B cell (primary cell): ENCODE measurements around the gene GOLIM4. TPM values are rescaled to one million over a fixed set of nuclear protein-coding genes. Genes with fewer than 3 reads are reported as not detected.

Experiments
- ATAC-seq: fragments of 200-7000 bp; cut with Tn5 transposase; one replicate; pipeline ENCODE4 v1.10.0; 2021; ENCODE audit warnings: low read depth, mild to moderate bottlenecking, moderate number of reproducible peaks, moderate library complexity
- CTCF ChIA-PET: fragments of 350-600 bp; sonication (Branson Sonifier 250); formaldehyde crosslinking; loops from one replicate; lab custom pipeline; 2021; ENCODE audit warnings: antibody characterized with exemption, inconsistent platforms; lab: Charles Lee
- POLR2A ChIA-PET: fragments of 350-600 bp; sonication (Branson Sonifier 250); formaldehyde crosslinking; loops from one replicate; lab custom pipeline; 2021; ENCODE audit warnings: antibody characterized with exemption; lab: Charles Lee
- DNase-seq: peaks from one replicate; pipeline ENCODE4 v3.0.0; 2013
- H2AFZ ChIP-seq: 2 replicates; pipeline ENCODE4 v1.6.1; 2012; ENCODE audit warnings: mild to moderate bottlenecking, low read depth, low read length; ENCODE audit not compliant: insufficient read depth, poor library complexity, severe bottlenecking
- H3K27ac ChIP-seq, 2 donors: 1 replicate in 1 of 2; 2 replicates in 1 of 2; pipeline ENCODE4 v1.5.1; 2012 to 2013; ENCODE audit warnings: low read length in 2 of 2, mild to moderate bottlenecking in 2 of 2, moderate library complexity in 1 of 2
- H3K27me3 ChIP-seq, 4 experiments: fragments of 200-600 bp in 1 of 4; sonication (generic) in 1 of 4; replicated peaks in 1 of 4; 1 replicate in 2 of 4; 2 replicates in 2 of 4; pipeline versions ENCODE4 v1.6.1 to v1.7.0; 2013 to 2016; ENCODE audit warnings: low read length in 3 of 4, mild to moderate bottlenecking in 2 of 4, mixed read lengths in 1 of 4, moderate library complexity in 1 of 4; ENCODE audit not compliant: insufficient read depth in 4 of 4, control insufficient read depth in 3 of 4; ENCODE audit errors: control extremely low read depth in 1 of 4
- H3K36me3 ChIP-seq, 2 experiments: replicated peaks in 1 of 2; 1 replicate in 1 of 2; 2 replicates in 1 of 2; pipeline versions ENCODE4 v1.6.1 to v1.7.1; 2013; ENCODE audit warnings: low read length in 1 of 2; ENCODE audit not compliant: insufficient read depth in 2 of 2, control insufficient read depth in 1 of 2; ENCODE audit errors: control extremely low read depth in 1 of 2, extremely low read depth in 1 of 2
- H3K4me1 ChIP-seq, 2 donors: fragments of 200-600 bp in 1 of 2; sonication (generic) in 1 of 2; 1 replicate in 1 of 2; 2 replicates in 1 of 2; pipeline versions ENCODE4 v1.5.1 to v1.6.1; 2013 to 2017; ENCODE audit warnings: low read length in 2 of 2; ENCODE audit not compliant: control insufficient read depth in 2 of 2, insufficient read depth in 2 of 2
- H3K4me2 ChIP-seq: replicated peaks from 2 replicates; pipeline ENCODE3; 2012; ENCODE audit warnings: mild to moderate bottlenecking, low read depth, low read length; ENCODE audit not compliant: poor library complexity, severe bottlenecking
- H3K4me3 ChIP-seq, 5 experiments: fragments of 200-600 bp in 1 of 5; sonication (generic) in 1 of 5; 1 replicate in 3 of 5; 2 replicates in 2 of 5; pipeline versions ENCODE4 v1.5.1 to v1.7.0; 2011 to 2016; ENCODE audit warnings: low read length in 4 of 5, mild to moderate bottlenecking in 4 of 5, low read depth in 2 of 5, control low read depth in 1 of 5, moderate library complexity in 1 of 5; ENCODE audit not compliant: insufficient read depth in 1 of 5; ENCODE audit errors: control extremely low read depth in 1 of 5, extremely low read depth in 1 of 5
- H3K79me2 ChIP-seq: fragments of 200-600 bp; sonication (generic); one replicate; pipeline ENCODE4 v1.6.0; 2016; ENCODE audit warnings: low read length; ENCODE audit not compliant: control insufficient read depth, insufficient read depth
- H3K9ac ChIP-seq: fragments of 200-600 bp; sonication (generic); 2 replicates; pipeline ENCODE4 v1.6.1; 2017; ENCODE audit warnings: mild to moderate bottlenecking, low read length, moderate library complexity
- H3K9me3 ChIP-seq, 3 donors: one replicate each; pipeline versions ENCODE4 v1.6.1 to v1.7.1; 2013; ENCODE audit warnings: low read length in 2 of 3; ENCODE audit not compliant: control insufficient read depth in 2 of 3, insufficient read depth in 1 of 3; ENCODE audit errors: control extremely low read depth in 1 of 3
- H4K20me1 ChIP-seq: 2 replicates; pipeline ENCODE4 v1.6.0; 2012; ENCODE audit warnings: mild to moderate bottlenecking, low read length; ENCODE audit not compliant: insufficient read depth, control insufficient read depth, poor library complexity, severe bottlenecking
- H3K27ac Mint-ChIP-seq: one replicate; pipeline ENCODE4 v1.8.0; 2021; ENCODE audit warnings: mixed read lengths
- H3K27me3 Mint-ChIP-seq: one replicate; pipeline ENCODE4 v1.8.0; 2021; ENCODE audit warnings: mixed read lengths
- H3K4me1 Mint-ChIP-seq: one replicate; pipeline ENCODE4 v1.8.0; 2021; ENCODE audit warnings: mixed read lengths
- H3K4me3 Mint-ChIP-seq: one replicate; pipeline ENCODE4 v1.8.0; 2021; ENCODE audit warnings: mixed read lengths
- H3K9me3 Mint-ChIP-seq: one replicate; pipeline ENCODE4 v1.8.0; 2022; ENCODE audit warnings: mixed read lengths; ENCODE audit not compliant: insufficient read depth
- EZH2 ChIP-seq: IDR thresholded peaks from 2 replicates; pipeline ENCODE4 v1.6.1; 2012; ENCODE audit warnings: borderline replicate concordance, low read depth, mild to moderate bottlenecking, moderate library complexity, low read length; ENCODE audit not compliant: insufficient read depth, poor library complexity, severe bottlenecking
- WGBS: methylation state at CpG from one replicate; pipeline ENCODE4 v1.1.5; 2013; ENCODE audit warnings: missing lambda C conversion rate; ENCODE audit not compliant: insufficient coverage; 5-methylcytosine and 5-hydroxymethylcytosine counted together
- intact Hi-C: fragments of 100-400 bp; cut with micrococcal nuclease; formaldehyde crosslinking; loops from one replicate; pipeline ENCODE4 v1.10.0; 2022
- polyA plus RNA-seq: library from polyadenylated mRNA; depleted of rRNA; stranded (reverse); fragments of >200 nt; gene quantifications from 2 replicates; pipeline ENCODE4 v1.2.3, GENCODE V29; 2012
- total RNA-seq, 2 donors: library from RNA; stranded (reverse); fragments of 120-200 nt in 1 of 2; gene quantifications; 1 replicate in 1 of 2; 2 replicates in 1 of 2; pipeline versions ENCODE4 v1.2.3 to v1.2.4, GENCODE V29; 2013 to 2022
- TF ChIP-seq, protein P1 (sequence below): fragments of 200-600 bp; IDR thresholded peaks from one replicate; pipeline ENCODE4 v1.8.0; 2022; ENCODE audit warnings: antibody characterized with exemption, mild to moderate bottlenecking

The GOLIM4 gene
- total and polyA plus RNA-seq, 2 donors (not counting 1 experiment from before 2014, with no cell fraction given): 2.5 to 9.3 TPM

DNA sequence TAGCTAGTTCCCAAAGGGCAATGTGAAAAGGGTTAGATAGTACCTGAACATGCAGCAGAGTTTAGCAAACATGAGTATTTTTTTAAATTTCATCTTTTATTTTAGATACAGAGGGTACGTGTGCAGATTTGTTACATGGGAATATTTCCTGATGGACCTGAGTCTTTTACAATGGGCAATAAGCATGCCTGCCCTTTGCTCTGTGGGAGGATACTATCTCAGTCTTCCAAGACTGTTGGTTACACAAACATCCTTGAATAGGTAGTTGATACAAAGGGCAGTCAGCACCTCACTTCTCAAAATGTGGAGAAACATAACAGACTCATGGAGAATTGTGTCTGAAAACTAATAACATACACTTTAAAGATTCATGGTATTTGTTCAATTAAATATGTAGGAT lies 103.3 kb downstream of the GOLIM4 start:
- intact Hi-C loops: no loop called here
- WGBS: no CpG with 5 or more reads among the region's 1 CpG
- no peak overlapping the region for H3K4me3 Mint-ChIP-seq
- TF ChIP-seq, protein P1, sequence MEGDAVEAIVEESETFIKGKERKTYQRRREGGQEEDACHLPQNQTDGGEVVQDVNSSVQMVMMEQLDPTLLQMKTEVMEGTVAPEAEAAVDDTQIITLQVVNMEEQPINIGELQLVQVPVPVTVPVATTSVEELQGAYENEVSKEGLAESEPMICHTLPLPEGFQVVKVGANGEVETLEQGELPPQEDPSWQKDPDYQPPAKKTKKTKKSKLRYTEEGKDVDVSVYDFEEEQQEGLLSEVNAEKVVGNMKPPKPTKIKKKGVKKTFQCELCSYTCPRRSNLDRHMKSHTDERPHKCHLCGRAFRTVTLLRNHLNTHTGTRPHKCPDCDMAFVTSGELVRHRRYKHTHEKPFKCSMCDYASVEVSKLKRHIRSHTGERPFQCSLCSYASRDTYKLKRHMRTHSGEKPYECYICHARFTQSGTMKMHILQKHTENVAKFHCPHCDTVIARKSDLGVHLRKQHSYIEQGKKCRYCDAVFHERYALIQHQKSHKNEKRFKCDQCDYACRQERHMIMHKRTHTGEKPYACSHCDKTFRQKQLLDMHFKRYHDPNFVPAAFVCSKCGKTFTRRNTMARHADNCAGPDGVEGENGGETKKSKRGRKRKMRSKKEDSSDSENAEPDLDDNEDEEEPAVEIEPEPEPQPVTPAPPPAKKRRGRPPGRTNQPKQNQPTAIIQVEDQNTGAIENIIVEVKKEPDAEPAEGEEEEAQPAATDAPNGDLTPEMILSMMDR: no peak
- ATAC-seq (no peak), DNase-seq (no peak)
- H3K27me3 ChIP-seq: peaks cover 0 to 5% (median 0%) of the 10 kb centered on the region in 4 experiments
- no peak overlapping the region for H3K4me3 ChIP-seq
- CTCF ChIA-PET: no interaction called here
- POLR2A ChIA-PET: no interaction called here
- peaks cover 0 to 1% (median 0%) of the 10 kb centered on the region in 3 donors for H3K9me3 ChIP-seq
- H3K4me1 Mint-ChIP-seq: no peaks in the 10 kb centered on the region
- H3K36me3 ChIP-seq: no peaks in the 10 kb centered on the region
- H3K27me3 Mint-ChIP-seq: peaks cover 6% of the 10 kb centered on the region
- no peak overlapping the region for H3K27ac Mint-ChIP-seq
- no peak overlapping the region for H3K27ac ChIP-seq
- H3K9me3 Mint-ChIP-seq: no peaks in the 10 kb centered on the region
- no peak overlapping the region for H2AFZ ChIP-seq
- no peak overlapping the region for H3K4me2 ChIP-seq
- H4K20me1 ChIP-seq: no peaks in the 10 kb centered on the region
- no peaks in the 10 kb centered on the region for H3K4me1 ChIP-seq
- H3K9ac ChIP-seq: no peak overlapping the region
- no peaks in the 10 kb centered on the region for H3K79me2 ChIP-seq

DNA sequence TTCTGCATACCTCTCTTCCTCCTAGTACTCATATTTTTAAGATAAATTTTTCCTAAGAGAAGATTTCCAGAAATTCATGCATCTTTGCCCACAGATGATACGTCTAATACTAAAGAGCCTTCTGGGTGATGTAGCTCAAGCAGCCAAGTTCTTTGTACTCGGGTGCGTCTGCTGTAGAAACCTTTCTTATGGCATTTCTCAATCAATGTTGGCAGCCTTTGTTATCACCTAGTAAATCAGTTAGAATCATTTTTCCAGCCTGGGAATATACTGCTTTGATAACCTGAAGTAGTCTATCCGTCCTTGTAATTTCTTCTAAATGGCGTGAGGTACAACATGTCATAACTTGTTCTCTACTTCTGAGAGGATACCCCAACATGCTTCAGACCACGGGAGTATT lies 104.5 kb downstream of the GOLIM4 start:
- Histone ChIP-seq H2AFZ (no peak overlapping the region), H3K79me2 (no peaks in the 10 kb centered on the region), H3K4me1 (no peaks in the 10 kb centered on the region), H3K27ac (no peak overlapping the region), H3K9me3 (peaks cover 0 to 1% (median 0%) of the 10 kb centered on the region in 3 donors), H3K4me3 (no peak overlapping the region), H3K36me3 (no peaks in the 10 kb centered on the region), H3K27me3 (peaks cover 0 to 5% (median 0%) of the 10 kb centered on the region in 4 experiments), H4K20me1 (no peaks in the 10 kb centered on the region), H3K4me2 (no peak overlapping the region), H3K9ac (no peak overlapping the region)
- 87% methylated on average over 3 of the region's 6 CpGs for WGBS
- DNase-seq (no peak), ATAC-seq (no peak)
- intact Hi-C loops: no loop called here
- TF ChIP-seq EZH2: no peak
- TF ChIP-seq, protein P1: no peak
- ChIA-PET CTCF (no interaction called here), POLR2A (no interaction called here)
- Mint-ChIP-seq H3K27me3 (peaks cover 10% of the 10 kb centered on the region), H3K27ac (no peak overlapping the region), H3K9me3 (no peaks in the 10 kb centered on the region), H3K4me3 (no peak overlapping the region), H3K4me1 (no peaks in the 10 kb centered on the region)
